ENCODE data around the gene VAT1L.

Gene VAT1L

DNA sequence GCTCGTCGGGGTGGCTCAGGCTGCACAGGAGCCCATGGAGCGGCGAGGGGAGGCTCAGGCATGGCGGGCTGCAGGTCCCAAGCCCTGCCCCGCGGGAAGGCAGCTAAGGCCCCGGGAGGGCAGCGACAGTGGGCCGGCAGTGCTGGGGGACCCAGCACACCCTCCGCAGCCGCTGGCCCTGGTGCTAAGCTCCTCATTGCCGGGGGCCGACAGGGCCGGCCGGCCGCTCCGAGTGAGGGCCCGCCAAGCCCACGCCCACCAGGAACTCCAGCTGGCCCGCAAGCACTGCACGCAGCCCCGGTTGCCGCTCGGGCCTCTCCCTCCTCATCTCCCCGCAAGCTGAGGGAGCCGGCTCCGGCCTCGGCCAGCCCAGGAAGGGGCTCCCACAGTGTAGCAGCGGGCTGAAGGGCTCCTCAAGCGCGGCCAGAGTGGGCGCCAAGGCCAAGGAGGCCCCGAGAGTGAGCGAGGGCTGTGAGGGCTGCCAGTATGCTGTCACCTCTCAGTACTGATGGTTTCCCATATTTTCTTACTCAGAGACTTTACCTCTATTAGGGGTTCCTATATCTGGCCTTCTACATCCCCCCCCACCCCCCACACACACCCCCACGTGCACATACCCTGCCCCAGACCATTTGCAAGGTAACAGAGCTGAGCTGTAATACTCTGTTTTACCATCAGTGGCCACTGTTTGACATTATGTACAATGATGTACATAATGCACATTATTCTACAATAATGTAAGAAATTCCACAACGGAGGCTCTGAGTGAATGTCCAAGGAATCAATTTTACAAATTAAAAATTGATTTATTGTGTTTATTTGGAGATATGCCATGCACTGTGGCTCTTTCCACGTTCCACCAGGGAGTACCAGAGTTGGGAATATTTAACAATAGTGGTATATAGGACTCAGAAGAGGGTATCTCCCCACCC lies 3.7 kb upstream of the VAT1L start:
- no peak for DNase-seq

DNA sequence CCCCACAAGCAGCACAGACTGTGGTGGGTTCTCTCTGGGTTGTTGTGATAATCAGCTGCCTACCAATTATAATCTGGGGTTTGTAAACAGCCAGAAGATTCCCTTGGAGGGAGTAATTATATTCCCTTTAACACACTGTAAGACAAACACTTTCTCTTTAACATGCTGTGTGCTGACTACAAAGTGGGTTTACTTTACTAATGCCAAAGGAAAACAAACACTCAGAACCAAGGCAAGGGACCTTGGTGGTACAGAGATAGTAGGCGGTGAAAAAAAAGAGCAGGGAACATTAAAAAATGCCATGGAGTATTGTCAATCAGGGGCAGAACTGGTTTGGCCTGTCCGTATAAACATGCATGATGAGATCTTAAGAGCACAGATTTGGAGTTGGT lies 3.0 kb upstream of the VAT1L start:
- DNase-seq, result no peak

DNA sequence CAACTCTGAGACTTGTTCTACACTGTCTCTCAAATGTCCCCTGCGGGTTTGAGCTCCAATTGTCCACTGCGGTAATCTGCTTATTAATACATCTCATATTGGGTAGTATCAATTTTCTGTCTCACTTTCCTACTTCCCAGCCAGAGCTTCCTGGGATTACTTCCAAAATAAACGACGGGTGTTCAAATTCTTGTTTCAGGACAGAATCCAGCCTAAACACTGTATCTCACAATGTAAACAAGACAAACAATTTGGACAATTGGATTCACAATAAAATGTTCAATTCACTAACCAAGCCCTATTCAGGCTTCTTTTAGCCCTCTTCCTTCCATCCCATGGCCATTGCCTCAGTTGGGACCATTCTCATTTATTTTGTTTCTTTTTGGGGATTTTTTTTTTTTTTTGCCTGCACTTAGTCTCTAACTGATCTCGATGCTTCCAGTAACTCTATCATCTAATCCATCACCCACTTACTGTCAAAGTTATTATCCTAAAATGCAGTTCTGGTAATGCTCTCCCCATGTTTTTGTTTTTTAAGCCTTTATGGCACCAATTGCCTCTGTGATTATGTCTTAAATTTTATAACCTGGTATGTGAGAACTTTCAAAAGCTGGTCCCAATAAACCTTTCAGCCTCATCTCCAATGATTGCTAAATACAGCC lies 2.0 kb upstream of the VAT1L start:
- no peak for DNase-seq

GRCh38 chr16:77787452-77787851 lies 912 bp upstream of the VAT1L start:
- DNase-seq, result no peak

DNA sequence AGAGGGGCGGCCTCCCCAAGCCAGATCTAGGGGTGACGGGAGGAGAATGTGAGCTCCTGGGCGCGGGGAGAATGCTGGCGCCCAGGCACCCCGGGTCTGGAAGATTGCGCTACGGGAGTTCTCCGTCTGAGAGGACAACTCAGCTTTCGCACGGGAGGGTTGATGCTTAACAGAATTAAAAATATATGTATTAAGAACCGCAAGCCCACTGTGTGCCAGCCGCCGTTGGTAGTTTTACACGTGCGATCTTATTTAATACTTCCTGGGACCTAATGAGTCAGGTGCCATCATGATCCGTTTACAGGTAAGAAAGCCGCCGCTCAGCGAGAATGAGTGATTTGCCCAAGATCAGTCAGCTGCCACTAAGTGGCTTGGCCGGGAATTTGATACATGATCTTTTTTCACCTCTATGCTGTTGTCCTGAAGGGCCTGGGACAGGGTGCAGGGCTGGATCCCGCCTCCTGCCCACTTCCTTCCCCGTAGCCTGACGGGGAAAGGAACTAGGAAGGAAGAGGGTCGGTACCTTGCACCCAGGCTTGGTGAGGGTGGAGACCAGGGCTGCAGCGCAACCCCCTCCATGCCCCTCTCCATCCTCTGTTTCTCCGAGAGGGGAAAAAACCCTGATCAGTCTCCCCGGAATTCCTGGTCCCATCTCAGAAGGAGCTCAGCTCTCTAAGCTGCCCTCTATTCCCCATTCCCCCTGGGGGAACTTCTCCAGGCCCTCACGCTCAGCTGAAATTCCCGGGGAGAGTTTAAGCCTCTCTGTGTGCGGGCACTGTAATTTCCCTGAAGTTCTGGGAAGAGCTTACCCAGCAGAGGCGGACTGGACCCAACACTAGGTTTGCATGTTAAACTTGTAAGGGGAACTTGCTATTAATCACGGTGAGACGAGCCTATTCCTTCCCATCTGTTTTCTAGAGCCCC lies 983 bp downstream of the VAT1L start:
- DNase-seq, result peak in 1 of 2 donors; percentile 4

- DNase-seq, result no peak
Measured at GRCh38 chr16:77790009-77790372, 1.6 kb downstream of the VAT1L start.

- no peak for DNase-seq
Measured at GRCh38 chr16:77790912-77791311, 2.5 kb downstream of the VAT1L start.

DNA sequence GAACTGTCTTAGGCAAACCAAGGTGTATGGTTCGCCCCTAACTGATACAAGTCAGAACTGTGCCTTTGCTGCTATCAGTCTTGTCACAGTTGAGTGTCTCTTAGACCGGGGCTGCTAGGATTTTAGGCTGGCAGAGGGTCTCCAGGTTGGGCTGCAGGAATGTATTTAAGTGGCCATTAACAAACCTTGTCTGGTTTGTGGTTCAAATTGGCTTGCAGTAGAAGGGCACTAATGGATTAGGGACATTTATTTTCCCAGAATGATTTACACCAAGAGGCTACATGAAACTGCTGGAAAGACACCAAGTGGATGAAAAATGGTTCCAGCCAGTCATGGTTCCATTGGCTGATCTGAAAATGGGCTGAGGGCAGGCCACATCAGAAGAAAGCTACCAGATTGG lies 5.1 kb downstream of the VAT1L start:
- no peak for DNase-seq

DNA sequence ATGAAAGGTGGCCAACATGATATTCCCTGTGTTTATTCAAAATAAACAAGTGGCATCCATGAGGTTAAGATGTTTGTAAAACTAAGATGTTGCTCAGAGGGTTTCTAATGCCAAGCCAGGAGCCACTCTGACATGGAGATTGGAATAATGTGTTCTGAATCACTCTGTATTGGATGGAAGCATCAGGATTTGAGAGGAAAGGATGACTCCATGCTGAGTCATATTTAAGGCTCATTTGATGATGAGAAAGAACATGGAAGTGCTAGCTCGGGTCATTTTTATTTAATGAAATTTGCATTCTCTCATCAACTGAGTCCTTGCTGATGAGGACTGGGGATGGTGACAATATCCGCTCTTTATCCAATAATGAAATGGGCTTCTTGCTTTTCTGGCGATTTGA lies 6.2 kb downstream of the VAT1L start:
- no peak for DNase-seq

GRCh38 chr16:77801817-77802216 lies 13.5 kb downstream of the VAT1L start:
- no peak for DNase-seq

GRCh38 chr16:77805398-77805797 lies 17.0 kb downstream of the VAT1L start:
- no peak for DNase-seq

- DNase-seq, result no peak
Measured at GRCh38 chr16:77807021-77807420, 18.7 kb downstream of the VAT1L start.

- no peak for DNase-seq
Measured at GRCh38 chr16:77812856-77813500, 24.6 kb downstream of the VAT1L start.

- DNase-seq, result no peak
Measured at GRCh38 chr16:77816293-77816692, 27.9 kb downstream of the VAT1L start.

GRCh38 chr16:77820340-77820739 lies 32.0 kb downstream of the VAT1L start:
- DNase-seq, result no peak

GRCh38 chr16:77822661-77823060 lies 34.3 kb downstream of the VAT1L start:
- DNase-seq, result no peak

DNA sequence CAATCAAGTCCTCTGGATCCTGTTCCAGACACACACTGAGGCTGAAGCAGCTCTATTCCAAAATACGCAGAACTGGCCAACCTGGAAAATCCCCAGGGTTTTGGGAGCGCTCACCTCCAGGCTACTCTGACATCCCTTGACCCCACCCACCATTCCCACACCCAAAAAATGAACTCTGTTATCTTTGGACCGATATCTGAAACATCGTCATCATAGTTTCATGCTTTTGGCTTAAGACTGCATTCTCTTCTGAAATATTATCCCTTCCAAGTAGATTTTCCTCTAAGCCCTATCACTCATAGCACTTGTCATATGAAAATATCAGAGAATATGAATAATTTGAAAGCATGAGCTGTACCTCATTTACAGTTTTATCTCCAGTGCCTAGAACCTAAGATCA lies 34.7 kb downstream of the VAT1L start:
- no peak for DNase-seq

- DNase-seq, result no peak
Measured at GRCh38 chr16:77825196-77825595, 36.8 kb downstream of the VAT1L start.

DNA sequence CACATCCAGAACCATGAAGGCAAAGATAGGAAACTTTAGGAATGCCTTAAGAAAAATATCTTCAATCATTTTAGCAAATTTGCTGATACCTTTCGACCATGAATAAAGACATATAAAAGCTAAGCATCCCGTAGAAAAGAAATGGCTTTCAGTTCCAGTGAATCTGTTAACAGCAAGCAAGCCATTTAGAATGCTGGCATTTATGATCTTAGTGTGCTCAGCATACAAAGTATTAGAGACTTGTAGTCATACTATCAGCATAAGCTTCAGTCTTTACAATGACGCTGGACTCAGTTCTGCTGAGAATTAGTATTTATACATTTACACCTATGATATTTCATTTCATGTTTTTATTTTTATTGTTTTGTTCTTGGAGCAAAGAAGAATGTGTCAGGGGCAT lies 38.7 kb downstream of the VAT1L start:
- DNase-seq, result no peak

DNA sequence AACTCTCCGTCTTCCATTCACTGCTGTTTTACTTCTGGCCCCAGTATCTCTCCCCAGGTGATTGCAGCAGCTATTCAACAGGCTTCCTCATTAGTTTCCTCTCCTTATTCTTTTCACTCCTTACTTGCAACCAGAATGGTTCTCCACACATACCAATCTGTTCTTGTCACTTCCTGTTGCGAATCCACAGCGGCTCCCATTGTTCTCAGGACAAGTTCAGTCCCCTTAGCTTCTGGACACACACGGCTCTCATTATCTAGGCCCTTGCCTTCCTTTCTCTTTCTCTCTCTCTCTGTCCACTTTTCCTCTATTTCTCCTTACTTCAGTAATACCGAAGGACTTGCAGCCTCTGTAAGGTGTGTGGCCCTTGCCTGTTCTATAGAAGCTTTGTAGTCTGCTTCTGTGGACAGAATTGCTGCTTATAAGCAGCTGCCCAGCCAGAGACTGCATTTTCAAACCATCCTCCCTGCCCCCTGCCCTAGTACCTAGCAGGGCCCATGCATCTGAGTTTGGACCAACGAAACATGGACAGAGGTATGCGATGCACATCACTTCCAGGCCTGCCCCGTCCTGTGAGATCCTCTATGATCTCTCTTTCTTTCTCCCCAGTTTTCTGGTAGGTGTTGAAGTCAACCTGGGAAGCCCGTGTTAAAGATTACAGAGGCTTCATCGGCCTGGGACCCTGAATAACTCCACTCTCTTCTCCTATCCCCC lies 45.7 kb downstream of the VAT1L start:
- DNase-seq, result no peak

GRCh38 chr16:77834635-77835540 lies 46.5 kb downstream of the VAT1L start:
- DNase-seq, result no peak
